PC-3 (cell line): Measurements from ENCODE around the gene EIF3I. TPM values are rescaled to one million over a fixed set of nuclear protein-coding genes. Genes with fewer than 3 reads are reported as not detected.

Source experiments
- ATAC-seq: fragments of 200-7000 bp; cut with Tn5 transposase; 2 replicates; pipeline ENCODE4 v1.9.1; 2020; ENCODE audit warnings: mild to moderate bottlenecking, moderate library complexity
- BruUV-seq: library from RNA; stranded (reverse); fragments of 400-500 nt; replicated peaks from 2 replicates; lab custom pipeline; 2021; lab: Mats Ljungman, UMichigan
- CTCF ChIA-PET: fragments of 300-600 bp; sonication (Branson Sonifier 250); formaldehyde crosslinking; loops from one replicate; lab custom pipeline; 2022; ENCODE audit warnings: antibody characterized with exemption; lab: Charles Lee
- POLR2A ChIA-PET: fragments of 300-600 bp; sonication (Branson Sonifier 250); formaldehyde crosslinking; loops from one replicate; lab custom pipeline; 2022; ENCODE audit warnings: antibody characterized with exemption; ENCODE audit not compliant: unreplicated experiment; lab: Charles Lee
- DNase-seq: peaks from one replicate; pipeline ENCODE4 v3.0.0-alpha.2; 2015
- H2AFZ ChIP-seq: fragments of 300-600 bp; sonication (generic); 2 replicates; pipeline ENCODE4 v1.6.0; 2016; ENCODE audit warnings: antibody characterized with exemption, low read length
- H3F3A ChIP-seq: fragments of 300-600 bp; sonication (generic); one replicate; pipeline ENCODE4 v1.6.0; 2017; ENCODE audit warnings: antibody characterized with exemption, low read length, control low read depth, mild to moderate bottlenecking; ENCODE audit not compliant: unreplicated experiment
- H3K27ac ChIP-seq: fragments of 300-600 bp; sonication (generic); 2 replicates; pipeline ENCODE4 v1.5.1; 2016; ENCODE audit warnings: mild to moderate bottlenecking, low read length
- H3K27me3 ChIP-seq: fragments of 300-600 bp; sonication (generic); 2 replicates; pipeline ENCODE4 v1.6.1; 2016; ENCODE audit warnings: low read length, mixed read lengths
- H3K36me3 ChIP-seq: fragments of 300-600 bp; sonication (generic); 2 replicates; pipeline ENCODE4 v1.6.1; 2016; ENCODE audit warnings: low read depth, mixed run types, low read length, mixed read lengths
- H3K4me1 ChIP-seq: fragments of 300-600 bp; sonication (generic); 2 replicates; pipeline ENCODE4 v1.5.1; 2016; ENCODE audit warnings: low read length; ENCODE audit not compliant: insufficient read depth
- H3K4me2 ChIP-seq: fragments of 300-600 bp; sonication (generic); 2 replicates; pipeline ENCODE4 v1.6.0; 2016; ENCODE audit warnings: low read length
- H3K4me3 ChIP-seq: fragments of 300-600 bp; sonication (generic); 2 replicates; pipeline ENCODE4 v1.5.1; 2016; ENCODE audit warnings: mild to moderate bottlenecking, low read length, mixed read lengths
- H3K79me2 ChIP-seq: fragments of 300-600 bp; sonication (generic); 2 replicates; pipeline ENCODE4 v1.6.1; 2017; ENCODE audit warnings: low read length, mixed read lengths
- H3K9ac ChIP-seq: fragments of 300-600 bp; sonication (generic); 2 replicates; pipeline ENCODE4 v1.6.0; 2016; ENCODE audit warnings: mild to moderate bottlenecking, low read length
- H3K9me2 ChIP-seq: fragments of 300-600 bp; sonication (generic); replicated peaks from 2 replicates; pipeline ENCODE4 v1.6.1; 2016; ENCODE audit warnings: mixed run types, low read length, mixed read lengths
- H3K9me3 ChIP-seq: fragments of 300-600 bp; sonication (generic); 2 replicates; pipeline ENCODE4 v1.6.1; 2016; ENCODE audit warnings: low read length, mixed read lengths
- H4K20me1 ChIP-seq: fragments of 300-600 bp; sonication (generic); 2 replicates; pipeline ENCODE4 v1.6.1; 2016; ENCODE audit warnings: low read length, mixed read lengths
- EZH2 ChIP-seq: fragments of 300-600 bp; sonication (generic); IDR thresholded peaks from one replicate; pipeline ENCODE4 v1.6.1; 2017; ENCODE audit warnings: antibody characterized with exemption, mild to moderate bottlenecking, low read length; ENCODE audit not compliant: unreplicated experiment
- EZH2phosphoT487 ChIP-seq: fragments of 300-600 bp; sonication (generic); IDR thresholded peaks from 2 replicates; pipeline ENCODE4 v1.6.1; 2018; ENCODE audit warnings: mild to moderate bottlenecking, antibody characterized with exemption, low read length, borderline replicate concordance
- intact Hi-C: fragments of 100-400 bp; cut with micrococcal nuclease; formaldehyde crosslinking; loops from 2 replicates; pipeline ENCODE4 v1.9.0; 2023
- total RNA-seq: library from RNA; depleted of rRNA; stranded (reverse); fragments of >200 nt; gene quantifications from 2 replicates; pipeline ENCODE4 v1.2.3, GENCODE V29; 2014
- TF ChIP-seq, protein P1 (sequence below): fragments of 300-600 bp; sonication (generic); conservative IDR thresholded peaks from 2 replicates; pipeline ENCODE4 v1.5.1; 2017; ENCODE audit warnings: antibody characterized with exemption, low read depth, mild to moderate bottlenecking, low read length

Gene EIF3I
- total RNA-seq, 1 experiment from 2014 or later: 442 TPM

- H3K9me2 ChIP-seq: no peaks in the 10 kb centered on the region
- H3F3A ChIP-seq: no peaks in the 10 kb centered on the region
- H4K20me1 ChIP-seq: no peaks in the 10 kb centered on the region
- ATAC-seq (no peak), DNase-seq (no peak)
- no peaks in the 10 kb centered on the region for H3K36me3 ChIP-seq
- no peaks in the 10 kb centered on the region for H3K9me3 ChIP-seq
- peaks cover 16% of the 10 kb centered on the region; the same call in 1 of the 2 replicates for H3K4me1 ChIP-seq
- no peak overlapping the region for H3K27ac ChIP-seq
- H2AFZ ChIP-seq: no peak overlapping the region
- no peaks in the 10 kb centered on the region for H3K27me3 ChIP-seq
- BruUV-seq: no TSS peak
- no peaks in the 10 kb centered on the region for H3K79me2 ChIP-seq
- H3K9ac ChIP-seq: no peak overlapping the region
- CTCF ChIA-PET: no interaction called here
- no peak overlapping the region for H3K4me3 ChIP-seq
- intact Hi-C loops: no loop called here
- POLR2A ChIA-PET: no interaction called here
- H3K4me2 ChIP-seq: no peak overlapping the region
- TF ChIP-seq EZH2: no peak
These were observed 27.8 kb downstream of the EIF3I start for GRCh38 chr1:32249831-32250525.

GRCh38 chr1:32250893-32251716, 28.9 kb downstream of the EIF3I start, which contains the start of gene LCK:
TSS of gene LCK (plus strand) at chr1:32251265. CDS start at chr1:32274330, 23,065 bp downstream.
- TF ChIP-seq, protein P1, sequence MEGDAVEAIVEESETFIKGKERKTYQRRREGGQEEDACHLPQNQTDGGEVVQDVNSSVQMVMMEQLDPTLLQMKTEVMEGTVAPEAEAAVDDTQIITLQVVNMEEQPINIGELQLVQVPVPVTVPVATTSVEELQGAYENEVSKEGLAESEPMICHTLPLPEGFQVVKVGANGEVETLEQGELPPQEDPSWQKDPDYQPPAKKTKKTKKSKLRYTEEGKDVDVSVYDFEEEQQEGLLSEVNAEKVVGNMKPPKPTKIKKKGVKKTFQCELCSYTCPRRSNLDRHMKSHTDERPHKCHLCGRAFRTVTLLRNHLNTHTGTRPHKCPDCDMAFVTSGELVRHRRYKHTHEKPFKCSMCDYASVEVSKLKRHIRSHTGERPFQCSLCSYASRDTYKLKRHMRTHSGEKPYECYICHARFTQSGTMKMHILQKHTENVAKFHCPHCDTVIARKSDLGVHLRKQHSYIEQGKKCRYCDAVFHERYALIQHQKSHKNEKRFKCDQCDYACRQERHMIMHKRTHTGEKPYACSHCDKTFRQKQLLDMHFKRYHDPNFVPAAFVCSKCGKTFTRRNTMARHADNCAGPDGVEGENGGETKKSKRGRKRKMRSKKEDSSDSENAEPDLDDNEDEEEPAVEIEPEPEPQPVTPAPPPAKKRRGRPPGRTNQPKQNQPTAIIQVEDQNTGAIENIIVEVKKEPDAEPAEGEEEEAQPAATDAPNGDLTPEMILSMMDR: no peak
- TF ChIP-seq EZH2 (no peak), EZH2phosphoT487 (no peak)

DNA sequence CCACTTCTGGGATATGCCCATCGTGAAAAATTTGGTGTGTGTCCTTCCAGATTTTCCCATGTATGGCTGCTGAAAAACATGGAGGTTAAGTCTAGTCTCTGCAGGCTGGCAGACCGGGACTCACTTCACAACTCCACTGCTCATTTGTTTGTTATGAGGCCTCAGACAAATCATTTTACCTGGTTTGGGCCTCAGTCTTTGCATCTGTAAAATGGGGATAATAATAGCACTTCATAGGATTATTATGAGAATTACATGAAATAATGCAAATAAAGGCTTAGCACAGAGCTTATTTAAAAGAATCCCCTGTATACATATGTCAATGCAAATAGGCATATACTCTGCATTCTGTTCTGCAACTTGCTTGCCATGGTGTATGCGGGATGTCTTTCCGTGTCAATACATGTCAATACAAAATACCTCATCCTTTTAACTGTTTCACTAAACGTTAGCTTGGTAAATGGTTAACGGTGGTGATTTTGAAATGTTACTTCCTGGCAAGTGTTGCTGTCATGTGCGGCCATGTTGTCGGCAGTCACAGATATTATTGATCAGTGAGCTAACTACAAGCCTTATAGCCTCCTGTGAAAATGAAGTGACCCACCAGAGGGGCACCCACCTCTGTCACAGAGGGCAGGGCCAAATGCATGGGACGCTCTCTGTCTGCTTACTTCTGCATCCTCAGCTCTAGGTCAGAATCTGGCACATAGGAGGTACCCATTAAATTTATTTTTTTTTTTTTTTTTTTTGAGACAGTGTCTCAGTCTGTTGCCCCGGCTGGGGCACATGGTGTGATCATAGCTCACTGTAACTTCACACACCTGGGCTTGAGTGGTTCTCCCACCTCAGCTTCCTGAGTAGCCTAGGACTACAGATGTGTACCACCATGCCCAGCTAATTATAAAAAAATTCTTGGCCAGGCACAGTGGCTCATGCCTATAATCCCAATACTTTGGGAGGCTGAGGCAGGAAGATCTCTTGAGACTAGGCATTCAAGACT, 33.2 kb downstream of the EIF3I start:
- BruUV-seq: no TSS peak
- H3K9me2 ChIP-seq: no peaks in the 10 kb centered on the region
- no peaks in the 10 kb centered on the region for H3K4me1 ChIP-seq
- H3F3A ChIP-seq: no peaks in the 10 kb centered on the region
- intact Hi-C loops: no loop called here
- H3K27ac ChIP-seq: no peak overlapping the region
- H3K36me3 ChIP-seq: no peaks in the 10 kb centered on the region
- H3K79me2 ChIP-seq: no peaks in the 10 kb centered on the region
- no peak overlapping the region for H3K9ac ChIP-seq
- H3K27me3 ChIP-seq: no peaks in the 10 kb centered on the region
- H3K4me3 ChIP-seq: no peak overlapping the region
- TF ChIP-seq EZH2phosphoT487 (no peak), EZH2 (no peak)
- TF ChIP-seq, protein P1: no peak
- H4K20me1 ChIP-seq: no peaks in the 10 kb centered on the region
- H2AFZ ChIP-seq: no peak overlapping the region
- H3K9me3 ChIP-seq: no peaks in the 10 kb centered on the region
- H3K4me2 ChIP-seq: no peak overlapping the region
- DNase-seq (no peak), ATAC-seq (no peak)
- CTCF ChIA-PET: no interaction called here
- POLR2A ChIA-PET: interaction anchor here (0.6 kb wide), 1 partner anchor 39 kb away, joined by 3 read pairs; no protein-coding TSS in a partner anchor

More at GRCh38 chr1:32250893-32251716, 28.9 kb downstream of the EIF3I start, which contains the start of gene LCK:
- H3K9me3 ChIP-seq: no peaks in the 10 kb centered on the region
- ATAC-seq (no peak), DNase-seq (no peak)
- no TSS peak for BruUV-seq
- no peak within 1 kb of the TSS for H3K27ac ChIP-seq
- H3K79me2 ChIP-seq: no peaks in the 10 kb centered on the region
- no peaks in the 10 kb centered on the region for H3F3A ChIP-seq
- intact Hi-C loops: no loop called here
- H2AFZ ChIP-seq: no peak within 1 kb of the TSS
- H4K20me1 ChIP-seq: no peaks in the 10 kb centered on the region
- no peak within 1 kb of the TSS for H3K4me2 ChIP-seq
- ChIA-PET POLR2A (no interaction called here), CTCF (no interaction called here)
- H3K4me1 ChIP-seq: peaks cover 16% of the 10 kb centered on the region; the same call in 1 of the 2 replicates
- no peaks in the 10 kb centered on the region for H3K9me2 ChIP-seq
- H3K4me3 ChIP-seq: no peak within 1 kb of the TSS
- no peaks in the 10 kb centered on the region for H3K27me3 ChIP-seq
- no peak within 1 kb of the TSS for H3K9ac ChIP-seq
- H3K36me3 ChIP-seq: no peaks in the 10 kb centered on the region
